HepG2 (cell line): ENCODE data around the gene DOCK1. TPM values are rescaled to one million over a fixed set of nuclear protein-coding genes. Genes with fewer than 3 reads are reported as not detected.
A peak's percentile ranks its signal among the peaks of the same experiment; 100 is the strongest.

Experiments used
- ATAC-seq: fragments of 200-7000 bp; cut with Tn5 transposase; 3 replicates; pipeline ENCODE4 v1.9.1; 2020; ENCODE audit warnings: mild to moderate bottlenecking, moderate library complexity
- BruUV-seq: library from RNA; stranded (reverse); fragments of 400-500 nt; replicated peaks from 2 replicates; lab custom pipeline; 2021; lab: Mats Ljungman, UMichigan
- CTCF ChIA-PET: fragments of 300-600 bp; formaldehyde crosslinking; extraction: SDS; loops from one replicate; lab custom pipeline; 2021; ENCODE audit warnings: low total read pairs, inconsistent platforms, low intra/inter-chr PET ratio; lab: Yijun Ruan, JAX
- POLR2A ChIA-PET: fragments of 350-600 bp; sonication (Branson Sonifier 250); formaldehyde crosslinking; loops from one replicate; lab custom pipeline; 2020; ENCODE audit warnings: antibody characterized with exemption, inconsistent platforms; lab: Yijun Ruan, JAX
- DNase-seq: peaks from one replicate; pipeline ENCODE4 v3.0.0-alpha.2; 2015; ENCODE audit warnings: low spot score
- FAIRE-seq: peaks from 3 replicates; lab custom pipeline; 2011; peaks lifted over from hg19 to GRCh38; lab: Jason Lieb, UNC
- H2AFZ ChIP-seq: one replicate; pipeline ENCODE4 v1.6.1; 2011; ENCODE audit warnings: low read length, inconsistent platforms
- H3K27ac ChIP-seq: fragments of 300-600 bp; 3 replicates; pipeline ENCODE4 v1.8.0; 2011; ENCODE audit warnings: mixed run types, mild to moderate bottlenecking, mixed read lengths, low read length, inconsistent platforms; ENCODE audit not compliant: insufficient read depth; ENCODE audit errors: extremely low read length
- H3K27me3 ChIP-seq, 2 experiments: fragments of 200-600 bp in 1 of 2; 2 replicates in 1 of 2; 3 replicates in 1 of 2; pipeline versions ENCODE4 v1.6.0 to v1.8.0; 2011; ENCODE audit warnings: low read length in 2 of 2, mild to moderate bottlenecking in 2 of 2, moderate library complexity in 2 of 2, inconsistent platforms in 1 of 2; ENCODE audit not compliant: insufficient read depth in 2 of 2, control insufficient read depth in 1 of 2
- H3K36me3 ChIP-seq, 2 experiments: fragments of 200-600 bp in 1 of 2; replicated peaks in 1 of 2; 2 replicates in 1 of 2; 3 replicates in 1 of 2; pipeline versions ENCODE4 v1.5.1 to v1.8.0; 2011; ENCODE audit warnings: low read length in 2 of 2, inconsistent platforms in 1 of 2; ENCODE audit not compliant: insufficient read depth in 2 of 2, control insufficient read depth in 1 of 2
- H3K4me1 ChIP-seq: 2 replicates; pipeline ENCODE4 v1.5.1; 2012; ENCODE audit warnings: low read length, inconsistent platforms; ENCODE audit not compliant: insufficient read depth
- H3K4me2 ChIP-seq: 2 replicates; pipeline ENCODE4 v1.6.0; 2011; ENCODE audit warnings: low read depth, low read length, inconsistent platforms
- H3K4me3 ChIP-seq, 3 experiments: fragments of 200-600 bp in 1 of 3; sonication (generic), shearing (Covaris generic) in 1 of 3; replicated peaks in 1 of 3; 2 replicates each; pipeline ENCODE4 v1.5.1; 2011 to 2016; ENCODE audit warnings: low read length in 3 of 3, inconsistent platforms in 2 of 3, low read depth in 2 of 3, mild to moderate bottlenecking in 2 of 3, control low read depth in 1 of 3, mixed read lengths in 1 of 3; ENCODE audit not compliant: insufficient read depth in 1 of 3
- H3K79me2 ChIP-seq: one replicate; pipeline ENCODE4 v1.6.1; 2011; ENCODE audit warnings: low read length, inconsistent platforms; ENCODE audit not compliant: insufficient read depth
- H3K9ac ChIP-seq: 2 replicates; pipeline ENCODE4 v1.6.0; 2011; ENCODE audit warnings: mild to moderate bottlenecking, low read depth, low read length, inconsistent platforms; ENCODE audit not compliant: insufficient read depth
- H3K9me3 ChIP-seq: 2 replicates; pipeline ENCODE4 v1.5.1; 2012; ENCODE audit warnings: mild to moderate bottlenecking, low read length
- H4K20me1 ChIP-seq: 2 replicates; pipeline ENCODE4 v1.6.0; 2011; ENCODE audit warnings: inconsistent platforms, mild to moderate bottlenecking, low read length, moderate library complexity; ENCODE audit not compliant: insufficient read depth
- CTCF ChIP-seq: sonication (generic); formaldehyde crosslinking; IDR thresholded peaks from 2 replicates; pipeline ENCODE4 v1.5.0; 2020; ENCODE audit warnings: mild to moderate bottlenecking, missing genetic modification reagents, moderate library complexity
- MIER3 ChIP-seq: IDR thresholded peaks from 2 replicates; pipeline ENCODE4 v1.6.1; 2016; ENCODE audit warnings: missing compliant biosample characterization, borderline replicate concordance
- STAG1 ChIP-seq: sonication (generic); formaldehyde crosslinking; IDR thresholded peaks from 2 replicates; pipeline ENCODE4 v1.4.0; 2020; ENCODE audit warnings: missing genetic modification reagents
- TERF1 ChIP-seq: sonication (generic); formaldehyde crosslinking; IDR thresholded peaks from 2 replicates; pipeline ENCODE4 v1.8.0; 2022; ENCODE audit warnings: mild to moderate bottlenecking, missing genetic modification reagents, moderate library complexity
- ZHX2 ChIP-seq, 2 experiments: sonication (generic) in 1 of 2; formaldehyde crosslinking in 1 of 2; IDR thresholded peaks; 2 replicates each; pipeline versions ENCODE4 v1.6.1 to v1.9.0; 2014 to 2022; ENCODE audit warnings: antibody characterized with exemption in 1 of 2, borderline replicate concordance in 1 of 2, inconsistent platforms in 1 of 2, low read depth in 1 of 2, missing genetic modification reagents in 1 of 2
- WGBS: methylation state at CpG from one replicate; pipeline ENCODE4 v1.1.6; 2017; ENCODE audit warnings: low lambda C conversion rate; 5-methylcytosine and 5-hydroxymethylcytosine counted together
- in situ Hi-C: cut with HindIII; loops from 2 replicates; pipeline ENCODE4 v1.10.0; 2017; ENCODE audit warnings: low pct_unique_long_range_greater_than_20kb; ENCODE audit not compliant: extremely low pct_ligation_motif_present
- intact Hi-C: fragments of 100-400 bp; cut with micrococcal nuclease; formaldehyde crosslinking; loops from one replicate; pipeline ENCODE4 v1.10.0; 2022; ENCODE audit not compliant: unreplicated experiment
- polyA plus RNA-seq, 8 experiments: library from polyadenylated mRNA; depleted of rRNA in 3 of 8; stranded (reverse) in 7 of 8; unstranded in 1 of 8; fragments of >200 nt; fragmentation: Illumina TruSeq in 4 of 8; extraction: Trizol in 4 of 8; gene quantifications; 2 replicates each; pipeline versions ENCODE4 v1.2.1 to v1.2.3, GENCODE V29; 2011 to 2016; ENCODE audit warnings: low read depth in 4 of 8, missing spikeins in 1 of 8, mixed read lengths in 1 of 8; ENCODE audit not compliant: insufficient read depth in 1 of 8
- total RNA-seq, 5 experiments: library from RNA; depleted of rRNA; stranded (reverse); fragments of >200 nt; fragmentation: Illumina TruSeq; extraction: Trizol; gene quantifications; 2 replicates each; pipeline ENCODE4 v1.2.3, GENCODE V29; 2016; ENCODE audit warnings: low read depth in 1 of 5

DOCK1 gene
- total and polyA plus RNA-seq, 2 of the 13 experiments (the other 11 are each of a cell fraction or from before 2014, with no cell fraction given) = 8.3 to 25.5 TPM

GRCh38 chr10:127354992-127355391, 449.8 kb downstream of the DOCK1 start:
- Histone ChIP-seq H4K20me1 (no peaks in the 10 kb centered on the region), H3K79me2 (no peaks in the 10 kb centered on the region), H3K27me3 (no peaks in the 10 kb centered on the region), H3K36me3 (peaks cover 0 to 10% of the 10 kb centered on the region in 2 experiments; a peak in 2 of 5 replicates), H2AFZ (no peak overlapping the region), H3K27ac (no peak overlapping the region), H3K4me2 (no peak overlapping the region), H3K4me1 (no peaks in the 10 kb centered on the region), H3K9ac (no peak overlapping the region), H3K9me3 (no peaks in the 10 kb centered on the region), H3K4me3 (no peak overlapping the region)
- ATAC-seq = no peak
- DNase-seq = no peak
- 83% methylated on average over 1 of the region's 1 CpG for WGBS
- no peak for FAIRE-seq
- ChIA-PET POLR2A (no interaction called here), CTCF (interaction anchor here (0.8 kb wide), 1 partner anchor 111 kb away, joined by 4 read pairs; no protein-coding TSS in a partner anchor)
- in situ Hi-C loops (loop anchor here (5.0 kb wide), 1 partner anchor 113 kb away; no protein-coding TSS in a partner anchor), intact Hi-C loops (loop anchor here (1.0 kb wide), 1 partner anchor 112 kb away; no protein-coding TSS in a partner anchor)
- TF ChIP-seq TERF1 (CRISPR knock-in tag) (no peak), CTCF (CRISPR knock-in tag) (0 out of 2 replicates have a peak, but pooled peaks have one; percentile 11), STAG1 (CRISPR knock-in tag) (peak; percentile 32)
- no TSS peak for BruUV-seq

- no peak overlapping the region for H3K27ac ChIP-seq
- no peaks in the 10 kb centered on the region for H4K20me1 ChIP-seq
- no peak for DNase-seq
- intact Hi-C loops = no loop called here
- no peak for ATAC-seq
- no peak overlapping the region for H3K4me2 ChIP-seq
- ChIA-PET POLR2A (no interaction called here), CTCF (no interaction called here)
- no peaks in the 10 kb centered on the region for H3K4me1 ChIP-seq
- no peaks in the 10 kb centered on the region for H3K79me2 ChIP-seq
- BruUV-seq = no TSS peak
- in situ Hi-C loops = loop anchor here (5.0 kb wide), 1 partner anchor 114 kb away; no protein-coding TSS in a partner anchor
- no peak overlapping the region for H2AFZ ChIP-seq
- FAIRE-seq = no peak
- H3K36me3 ChIP-seq = peaks cover 2 to 10% of the 10 kb centered on the region in 2 experiments; a peak in 2 of 5 replicates
- no peak overlapping the region for H3K4me3 ChIP-seq
- no peaks in the 10 kb centered on the region for H3K27me3 ChIP-seq
- WGBS = 95% methylated on average over 5 of the region's 6 CpGs
- H3K9me3 ChIP-seq = no peaks in the 10 kb centered on the region
- H3K9ac ChIP-seq = no peak overlapping the region
- TF ChIP-seq MIER3 (CRISPR knock-in tag) = no peak
- TF ChIP-seq ZHX2 (IDR thresholded peaks at IDR 0.05; ENCODE audit: low read depth) = no peak
- TF ChIP-seq ZHX2 (CRISPR knock-in tag; IDR thresholded peaks at IDR 0.05; ENCODE audit: borderline replicate concordance) = no peak
Observed at GRCh38 chr10:127356360-127356759, 451.1 kb downstream of the DOCK1 start.
